HG03342 (cell line): ENCODE data around the gene POLE.

ENCODE experiments used
- ATAC-seq: cut with Tn5 transposase; IDR thresholded peaks from one replicate; pipeline ENCODE4 v1.9.1; 2021; ENCODE audit warnings: mild to moderate bottlenecking, moderate library complexity; ENCODE audit not compliant: unreplicated experiment

Gene POLE

GRCh38 chr12:132657004-132657727 is 30.0 kb downstream of the POLE start:
- no peak for ATAC-seq

DNA sequence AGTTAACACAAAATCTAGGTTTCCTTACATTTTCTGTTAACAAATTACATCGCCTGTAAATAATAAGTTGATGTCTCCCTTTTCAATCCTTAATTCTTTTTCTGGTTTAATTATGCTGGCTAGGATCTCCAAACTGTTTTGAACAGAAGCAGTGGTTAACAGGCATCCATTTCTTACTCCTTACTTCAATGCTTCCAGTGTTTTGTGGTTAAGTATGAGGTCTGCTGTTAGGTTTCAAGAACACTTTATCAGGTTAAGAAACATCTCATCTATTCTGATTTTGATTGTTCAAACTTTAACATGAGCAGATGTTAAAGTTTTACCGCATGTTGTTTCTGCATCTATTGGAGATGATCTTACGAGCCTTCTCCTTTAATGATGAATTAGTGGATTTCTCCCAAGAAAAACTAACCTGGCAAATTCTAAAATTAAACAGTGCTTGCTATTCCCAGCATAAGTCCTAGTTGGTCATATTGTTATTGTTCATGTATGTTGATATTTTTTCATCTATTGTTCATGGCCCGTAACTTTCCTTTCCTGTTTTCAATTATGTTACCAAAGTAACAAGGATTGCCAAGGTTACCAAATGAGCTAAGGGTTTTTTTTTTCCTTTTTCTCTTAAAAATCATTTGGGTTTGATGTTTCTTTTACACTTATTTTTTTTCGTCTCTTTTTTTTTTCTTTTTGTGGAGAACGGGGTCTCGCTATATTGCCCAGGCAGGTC is 33.4 kb downstream of the POLE start:
- no peak for ATAC-seq

- ATAC-seq: no peak
These were observed 35.6 kb downstream of the POLE start for GRCh38 chr12:132651444-132652100.

GRCh38 chr12:132649226-132649945 is 37.8 kb downstream of the POLE start:
- ATAC-seq: no peak

DNA sequence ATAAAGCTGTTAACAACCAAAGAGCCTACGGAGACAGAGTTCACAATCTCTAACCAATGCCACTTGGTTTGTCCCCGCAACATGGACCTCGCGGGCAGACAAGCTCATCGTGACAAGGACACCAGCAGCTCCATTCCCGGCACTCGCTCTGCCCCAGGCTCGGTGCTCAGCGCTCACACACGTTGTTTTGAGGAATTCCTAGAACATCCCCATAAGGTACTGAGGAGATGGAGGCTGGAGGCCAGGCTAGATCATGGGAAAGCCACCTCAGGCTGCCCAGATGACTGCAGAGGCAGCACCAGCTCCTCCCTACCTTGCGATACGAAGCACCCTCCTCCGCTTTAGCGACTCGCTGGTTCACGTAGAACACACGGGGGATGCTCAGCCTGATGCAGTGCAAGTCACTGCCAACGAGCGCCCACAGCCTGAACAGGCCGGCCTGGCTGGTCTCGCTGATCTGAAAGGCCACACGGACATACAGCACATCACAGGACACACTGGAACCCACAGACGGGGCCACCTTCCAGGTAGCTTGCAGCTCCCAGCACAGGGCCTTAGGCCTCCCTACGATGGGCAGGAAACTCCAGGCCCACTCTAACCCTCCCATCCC is 38.4 kb downstream of the POLE start:
- no peak for ATAC-seq

- no peak for ATAC-seq
These were observed 39.3 kb downstream of the POLE start for GRCh38 chr12:132647858-132648257.

- no peak for ATAC-seq
These were observed 40.3 kb downstream of the POLE start for GRCh38 chr12:132646850-132647249.

GRCh38 chr12:132642846-132643835 is 44.0 kb downstream of the POLE start:
- ATAC-seq: no peak

DNA sequence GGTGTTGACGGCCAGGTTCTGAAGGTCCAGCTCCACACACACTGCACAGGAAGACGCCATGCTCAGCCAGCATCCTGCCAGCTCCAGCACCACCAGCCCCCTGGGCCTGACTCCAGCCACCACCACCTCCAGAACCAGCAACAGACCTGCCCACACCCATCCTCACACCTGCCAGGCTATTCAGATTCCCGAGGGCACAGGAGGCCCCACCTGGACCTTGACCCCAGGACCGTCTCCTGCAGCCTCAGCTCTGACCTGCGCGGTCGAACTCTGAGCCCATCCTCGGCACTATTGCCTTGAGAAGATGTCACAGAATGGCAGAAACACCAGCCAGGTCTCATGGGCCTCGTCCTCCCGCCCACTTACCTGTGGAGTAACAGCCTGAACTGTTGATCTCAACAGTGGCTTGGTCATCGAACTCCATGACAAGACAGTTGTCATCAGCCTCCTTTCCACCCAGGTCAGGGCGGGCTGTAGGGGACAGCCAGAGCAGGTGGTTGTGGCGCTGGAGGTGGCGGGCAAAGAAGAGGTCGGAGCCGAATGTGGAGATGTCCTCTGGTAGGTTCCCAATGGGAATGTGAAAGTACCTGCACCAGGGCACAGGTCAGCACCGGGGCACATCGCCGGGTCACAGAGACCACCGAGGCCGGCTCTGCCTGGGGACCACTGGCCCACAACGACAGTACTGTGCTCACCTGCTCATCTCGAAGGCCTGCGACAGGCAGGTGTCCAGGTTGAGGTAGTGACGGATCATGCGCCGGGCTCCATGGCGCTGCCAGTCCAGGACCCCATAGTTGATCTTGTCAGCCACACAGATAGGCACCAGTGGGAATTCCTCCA is 45.1 kb downstream of the POLE start:
- no peak for ATAC-seq

DNA sequence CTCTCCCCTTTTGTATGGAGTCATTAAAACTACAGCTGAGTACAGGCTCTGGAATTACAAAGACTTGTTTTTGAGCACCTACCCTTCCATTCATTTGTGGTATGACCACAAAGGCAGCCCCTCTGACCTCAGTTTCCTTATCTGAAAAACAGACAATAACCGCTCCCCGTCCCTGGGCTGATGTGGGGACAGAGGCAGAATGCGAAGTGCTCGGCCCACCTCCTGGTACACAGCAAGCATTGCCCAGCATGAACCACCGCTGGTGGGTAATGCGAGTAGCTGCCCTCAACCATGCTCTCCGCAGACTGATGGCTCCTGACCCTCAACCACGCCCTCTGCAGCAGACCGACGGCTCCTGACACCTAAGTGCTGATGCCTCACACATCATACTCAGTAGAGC is 46.2 kb downstream of the POLE start:
- ATAC-seq: no peak

GRCh38 chr12:132639956-132640520 is 47.1 kb downstream of the POLE start:
- ATAC-seq: no peak

GRCh38 chr12:132638541-132639408 is 48.4 kb downstream of the POLE start:
- ATAC-seq: no peak

DNA sequence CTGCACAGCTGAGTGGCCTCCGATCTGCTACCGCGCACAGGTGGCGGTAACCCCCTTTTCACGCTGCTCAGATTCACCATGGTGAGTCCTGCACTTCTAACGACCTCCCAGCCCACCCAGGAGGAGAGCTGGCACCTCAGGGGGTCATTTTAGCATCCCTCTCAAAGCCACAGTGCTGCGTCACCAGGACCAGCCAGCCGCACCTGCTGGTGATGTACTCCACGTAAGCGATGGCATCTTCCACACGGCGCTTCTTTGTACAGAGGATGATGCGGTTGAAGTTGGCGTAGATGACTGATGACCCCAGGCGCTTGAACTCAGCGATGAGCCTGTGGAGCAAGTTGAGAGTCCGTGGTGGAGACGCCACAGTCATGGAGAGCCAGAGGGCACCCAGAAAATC is 49.3 kb downstream of the POLE start:
- ATAC-seq: no peak

- ATAC-seq: no peak
These were observed 51.8 kb downstream of the POLE start for GRCh38 chr12:132635076-132635955.

- no peak for ATAC-seq
These were observed 52.6 kb downstream of the POLE start for GRCh38 chr12:132634411-132634990.

DNA sequence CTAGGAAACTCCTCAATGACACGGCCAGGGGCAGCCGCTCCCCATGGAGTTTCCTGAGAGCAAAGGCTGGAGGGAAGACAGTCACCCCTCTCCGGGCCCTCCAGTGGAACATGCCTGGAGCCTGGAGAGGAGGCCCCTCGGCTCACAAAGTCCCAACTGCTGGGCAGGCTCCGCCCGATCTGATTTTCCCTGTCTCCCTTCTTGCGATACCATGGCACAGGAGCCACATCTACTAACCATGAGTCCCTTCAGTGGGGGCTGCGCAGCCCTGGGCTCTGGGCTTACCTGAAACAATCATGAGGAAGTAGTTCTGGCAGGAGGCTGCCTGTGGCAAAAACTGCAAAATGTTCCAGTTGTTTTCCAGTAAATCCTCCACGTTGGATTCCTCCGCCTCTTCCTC is 53.2 kb downstream of the POLE start:
- no peak for ATAC-seq
